Thymus (tissue), 11 donors: Measurements from ENCODE around the gene ZFYVE28. TPM values are rescaled to one million over a fixed set of nuclear protein-coding genes. Genes with fewer than 3 reads are reported as not detected.
A peak's percentile ranks its signal among the peaks of the same experiment; 100 is the strongest.

Experiments used
- DNase-seq, 9 donors: peaks; one replicate each; pipeline ENCODE4 v3.0.0-alpha.2; 2013; ENCODE audit warnings: low spot score in 9 of 9, low read depth in 6 of 9, missing footprints in 1 of 9
- H3K27ac ChIP-seq, 2 donors: one replicate each; pipeline ENCODE4 v1.5.1; 2013; ENCODE audit warnings: control low read depth in 1 of 2, low read depth in 1 of 2, low read length in 1 of 2, mild to moderate bottlenecking in 1 of 2, moderate library complexity in 1 of 2
- H3K27me3 ChIP-seq, 2 donors: one replicate each; pipeline ENCODE4 v1.5.1; 2013; ENCODE audit warnings: low read length in 1 of 2; ENCODE audit not compliant: control insufficient read depth in 2 of 2, insufficient read depth in 1 of 2
- H3K36me3 ChIP-seq, 2 donors: one replicate each; pipeline ENCODE4 v1.5.1; 2013; ENCODE audit warnings: low read length in 1 of 2, mild to moderate bottlenecking in 1 of 2, moderate library complexity in 1 of 2; ENCODE audit not compliant: control insufficient read depth in 2 of 2, insufficient read depth in 2 of 2
- H3K4me1 ChIP-seq, 2 donors: one replicate each; pipeline ENCODE4 v1.5.1; 2013; ENCODE audit warnings: low read length in 2 of 2; ENCODE audit not compliant: control insufficient read depth in 2 of 2, insufficient read depth in 2 of 2
- H3K4me3 ChIP-seq, 2 donors: one replicate each; pipeline ENCODE4 v1.5.1; 2013; ENCODE audit warnings: low read length in 2 of 2, control low read depth in 1 of 2, mild to moderate bottlenecking in 1 of 2
- H3K9me3 ChIP-seq, 2 donors: one replicate each; pipeline ENCODE4 v1.5.1; 2013; ENCODE audit warnings: low read length in 1 of 2, mild to moderate bottlenecking in 1 of 2; ENCODE audit not compliant: control insufficient read depth in 2 of 2, insufficient read depth in 1 of 2
- WGBS: extraction: QIAGEN DNeasy Blood & Tissue Kit; methylation state at CpG from one replicate; pipeline ENCODE4 v1.1.7; 2013; 5-methylcytosine and 5-hydroxymethylcytosine counted together
- polyA plus RNA-seq: library from polyadenylated mRNA; stranded (reverse); fragments of 200-250 nt; gene quantifications from one replicate; pipeline ENCODE4 v1.2.3, GENCODE V29; 2013
- total RNA-seq: library from RNA; stranded (reverse); fragments of 120-200 nt; gene quantifications from one replicate; pipeline ENCODE4 v1.2.4, GENCODE V29; 2013
- donor health status: healthy.

Gene ZFYVE28
- total and polyA plus RNA-seq, 2 donors, result 2.8 to 7.8 TPM

- 47% methylated on average over 14 of the region's 14 CpGs for WGBS
- H3K27me3 ChIP-seq, result peaks cover 49 to 81% of the 10 kb centered on the region in 2 donors
- peaks cover 0 to 12% of the 10 kb centered on the region in 2 donors for H3K9me3 ChIP-seq
- peaks cover 40 to 41% of the 10 kb centered on the region in 2 donors for H3K4me1 ChIP-seq
- no peak overlapping the region for H3K27ac ChIP-seq
- no peaks in the 10 kb centered on the region for H3K36me3 ChIP-seq
- H3K4me3 ChIP-seq, result no peak overlapping the region
- no peak for DNase-seq
Measured at GRCh38 chr4:2413821-2414610, 4.4 kb downstream of the ZFYVE28 start.

- under 1% methylated on average over 30 of the region's 30 CpGs for WGBS
- Histone ChIP-seq H3K27me3 (peaks cover 45 to 84% of the 10 kb centered on the region in 2 donors), H3K27ac (peak overlapping the region in 1 of 2 donors; percentile 69), H3K36me3 (no peaks in the 10 kb centered on the region), H3K4me1 (peaks cover 36 to 38% of the 10 kb centered on the region in 2 donors), H3K9me3 (peaks cover 0 to 12% of the 10 kb centered on the region in 2 donors), H3K4me3 (no peak overlapping the region)
- DNase-seq, result peak in 4 of 9 donors; percentile 35 to 79 (median 46)
Measured at GRCh38 chr4:2412885-2413716, 5.3 kb downstream of the ZFYVE28 start.

- no peaks in the 10 kb centered on the region for H3K36me3 ChIP-seq
- WGBS, result 22% methylated on average over 5 of the region's 5 CpGs
- H3K4me1 ChIP-seq, result peaks cover 32% of the 10 kb centered on the region in 2 donors
- no peak overlapping the region for H3K4me3 ChIP-seq
- peaks cover 39 to 83% of the 10 kb centered on the region in 2 donors for H3K27me3 ChIP-seq
- peak in 3 of 9 donors; percentile 21 to 60 (median 25) for DNase-seq
- peak overlapping the region in 1 of 2 donors; percentile 69 for H3K27ac ChIP-seq
- H3K9me3 ChIP-seq, result peaks cover 0 to 10% of the 10 kb centered on the region in 2 donors
Measured at GRCh38 chr4:2412534-2412884, 5.9 kb downstream of the ZFYVE28 start.

GRCh38 chr4:2411786-2412510 is 6.5 kb downstream of the ZFYVE28 start:
- WGBS, result 83% methylated on average over 14 of the region's 14 CpGs
- H3K27me3 ChIP-seq, result peaks cover 34 to 83% of the 10 kb centered on the region in 2 donors
- H3K4me3 ChIP-seq, result no peak overlapping the region

GRCh38 chr4:2409381-2409783 is 9.1 kb downstream of the ZFYVE28 start:
- H3K9me3 ChIP-seq, result peaks cover 0 to 3% of the 10 kb centered on the region in 2 donors
- H3K27me3 ChIP-seq, result peaks cover 11 to 69% of the 10 kb centered on the region in 2 donors
- H3K27ac ChIP-seq, result no peak overlapping the region
- H3K36me3 ChIP-seq, result no peaks in the 10 kb centered on the region
- peaks cover 20 to 22% of the 10 kb centered on the region in 2 donors for H3K4me1 ChIP-seq
- H3K4me3 ChIP-seq, result no peak overlapping the region
- WGBS, result 96% methylated on average over 14 of the region's 14 CpGs
- DNase-seq, result no peak

More at GRCh38 chr4:2411786-2412510, 6.5 kb downstream of the ZFYVE28 start:
- Histone ChIP-seq H3K4me1 (peaks cover 26 to 30% of the 10 kb centered on the region in 2 donors), H3K36me3 (no peaks in the 10 kb centered on the region), H3K9me3 (peaks cover 0 to 9% of the 10 kb centered on the region in 2 donors), H3K27ac (peak overlapping the region in 1 of 2 donors; percentile 69)
- DNase-seq, result no peak

- Histone ChIP-seq H3K9me3 (peaks cover 0 to 3% of the 10 kb centered on the region in 2 donors), H3K27me3 (peaks cover 6 to 66% of the 10 kb centered on the region in 2 donors), H3K4me1 (peaks cover 20% of the 10 kb centered on the region in 2 donors), H3K36me3 (no peaks in the 10 kb centered on the region), H3K4me3 (no peak overlapping the region), H3K27ac (no peak overlapping the region)
- WGBS, result 87% methylated on average over 10 of the region's 10 CpGs
- no peak for DNase-seq
Measured at GRCh38 chr4:2408976-2409375, 9.5 kb downstream of the ZFYVE28 start.

GRCh38 chr4:2408401-2408958 is 10.0 kb downstream of the ZFYVE28 start:
- WGBS, result 90% methylated on average over 15 of the region's 15 CpGs

GRCh38 chr4:2407991-2408342 is 10.5 kb downstream of the ZFYVE28 start:
- Histone ChIP-seq H3K9me3 (peaks cover 0 to 3% of the 10 kb centered on the region in 2 donors), H3K27me3 (peaks cover 11 to 66% of the 10 kb centered on the region in 2 donors), H3K4me3 (no peak overlapping the region), H3K36me3 (no peaks in the 10 kb centered on the region), H3K27ac (no peak overlapping the region), H3K4me1 (peaks cover 10 to 12% of the 10 kb centered on the region in 2 donors)
- no peak for DNase-seq
- WGBS, result 97% methylated on average over 3 of the region's 3 CpGs

More at GRCh38 chr4:2408401-2408958, 10.0 kb downstream of the ZFYVE28 start:
- no peak overlapping the region for H3K4me3 ChIP-seq
- H3K4me1 ChIP-seq, result peaks cover 15 to 17% of the 10 kb centered on the region in 2 donors
- peaks cover 7 to 66% of the 10 kb centered on the region in 2 donors for H3K27me3 ChIP-seq
- H3K9me3 ChIP-seq, result peaks cover 0 to 3% of the 10 kb centered on the region in 2 donors
- no peak overlapping the region for H3K27ac ChIP-seq
- H3K36me3 ChIP-seq, result no peaks in the 10 kb centered on the region
- no peak for DNase-seq
